Hematopoietic multipotent progenitor cell treated with erythropoietin and hydrocortisone succinate and interleukin-3 and kit ligand, for 17 days (in vitro differentiated cells): ENCODE measurements around the gene MDM1.

Experiments
- DNase-seq: peaks from one replicate; pipeline ENCODE4 v3.0.0-alpha.2; 2015; ENCODE audit warnings: low spot score

MDM1 gene

GRCh38 chr12:68321140-68321539 is 11.0 kb downstream of the MDM1 start:
- no peak for DNase-seq

GRCh38 chr12:68319988-68320623 is 12.1 kb downstream of the MDM1 start:
- no peak for DNase-seq

GRCh38 chr12:68317047-68317667 is 15.0 kb downstream of the MDM1 start:
- peak; percentile 67 for DNase-seq

GRCh38 chr12:68310370-68310769 is 21.8 kb downstream of the MDM1 start:
- DNase-seq = no peak

- DNase-seq = no peak
Measured at GRCh38 chr12:68306564-68306963, 25.6 kb downstream of the MDM1 start.

- no peak for DNase-seq
Measured at GRCh38 chr12:68305278-68305677, 26.9 kb downstream of the MDM1 start.

GRCh38 chr12:68304626-68305025 is 27.5 kb downstream of the MDM1 start:
- DNase-seq = no peak

- DNase-seq = no peak
Measured at GRCh38 chr12:68303850-68304249, 28.3 kb downstream of the MDM1 start.

- DNase-seq = no peak
Measured at GRCh38 chr12:68297929-68298328, 34.2 kb downstream of the MDM1 start.

- no peak for DNase-seq
Measured at GRCh38 chr12:68294251-68294650, 37.9 kb downstream of the MDM1 start.

GRCh38 chr12:68293347-68293746 is 38.8 kb downstream of the MDM1 start:
- DNase-seq = no peak

GRCh38 chr12:68292151-68292943 is 39.8 kb downstream of the MDM1 start:
- DNase-seq = no peak

GRCh38 chr12:68291396-68292036 is 40.6 kb downstream of the MDM1 start:
- no peak for DNase-seq

- no peak for DNase-seq
Measured at GRCh38 chr12:68290126-68290525, 42.0 kb downstream of the MDM1 start.

GRCh38 chr12:68287106-68287505 is 45.1 kb downstream of the MDM1 start:
- DNase-seq = no peak

GRCh38 chr12:68286396-68286795 is 45.8 kb downstream of the MDM1 start:
- DNase-seq = no peak

GRCh38 chr12:68285541-68285940 is 46.6 kb downstream of the MDM1 start:
- DNase-seq = no peak

- no peak for DNase-seq
Measured at GRCh38 chr12:68281322-68282077, 50.7 kb downstream of the MDM1 start.

- no peak for DNase-seq
Measured at GRCh38 chr12:68280240-68280639, 51.9 kb downstream of the MDM1 start.

GRCh38 chr12:68279227-68280054 is 52.7 kb downstream of the MDM1 start:
- peak; percentile 15 for DNase-seq

- DNase-seq = no peak
Measured at GRCh38 chr12:68276402-68276930, 55.7 kb downstream of the MDM1 start.
